HG03521 (cell line): Measurements from ENCODE around the gene B4GALT6.

Experiments used
- ATAC-seq: cut with Tn5 transposase; IDR thresholded peaks from one replicate; pipeline ENCODE4 v1.9.1; 2021; ENCODE audit warnings: mild to moderate bottlenecking, moderate library complexity; ENCODE audit not compliant: unreplicated experiment

The B4GALT6 gene

GRCh38 chr18:31598021-31598805 is 86.2 kb downstream of the B4GALT6 start:
- no peak for ATAC-seq

DNA sequence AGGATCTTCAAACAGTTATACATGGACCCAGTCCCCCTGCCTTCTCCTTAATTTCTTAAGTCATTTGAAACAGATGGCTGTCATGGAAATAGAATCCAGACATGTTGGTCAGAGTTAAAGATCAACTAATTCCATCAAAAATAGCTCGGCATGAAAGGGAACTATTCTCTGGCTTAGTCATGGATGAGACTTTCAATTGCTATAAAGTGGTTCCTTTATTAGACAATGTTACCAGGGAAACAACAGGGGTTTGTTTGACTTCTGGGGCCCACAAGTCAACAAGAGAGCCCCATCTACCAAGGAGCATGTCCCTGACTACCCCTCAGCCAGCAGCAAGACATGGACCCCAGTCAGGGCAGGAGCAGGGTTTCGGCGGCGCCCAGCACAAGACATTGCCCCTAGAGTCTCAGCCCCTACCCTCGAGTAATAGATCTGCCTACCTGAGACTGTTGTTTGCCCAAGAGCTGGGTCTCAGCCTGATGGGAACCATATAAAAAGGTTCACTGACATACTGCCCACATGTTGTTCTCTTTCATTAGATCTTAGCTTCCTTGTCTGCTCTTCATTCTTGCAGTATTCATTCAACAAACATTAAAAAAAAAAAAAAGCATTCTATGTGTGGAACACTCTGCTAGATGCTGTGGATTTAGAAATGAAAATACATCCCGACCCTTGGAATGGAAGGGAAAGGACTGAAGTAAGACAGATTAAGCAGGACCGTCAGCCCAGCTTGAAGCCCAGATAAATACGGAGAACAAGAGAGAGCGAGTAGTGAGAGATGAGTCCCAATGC is 88.1 kb downstream of the B4GALT6 start:
- ATAC-seq: no peak

DNA sequence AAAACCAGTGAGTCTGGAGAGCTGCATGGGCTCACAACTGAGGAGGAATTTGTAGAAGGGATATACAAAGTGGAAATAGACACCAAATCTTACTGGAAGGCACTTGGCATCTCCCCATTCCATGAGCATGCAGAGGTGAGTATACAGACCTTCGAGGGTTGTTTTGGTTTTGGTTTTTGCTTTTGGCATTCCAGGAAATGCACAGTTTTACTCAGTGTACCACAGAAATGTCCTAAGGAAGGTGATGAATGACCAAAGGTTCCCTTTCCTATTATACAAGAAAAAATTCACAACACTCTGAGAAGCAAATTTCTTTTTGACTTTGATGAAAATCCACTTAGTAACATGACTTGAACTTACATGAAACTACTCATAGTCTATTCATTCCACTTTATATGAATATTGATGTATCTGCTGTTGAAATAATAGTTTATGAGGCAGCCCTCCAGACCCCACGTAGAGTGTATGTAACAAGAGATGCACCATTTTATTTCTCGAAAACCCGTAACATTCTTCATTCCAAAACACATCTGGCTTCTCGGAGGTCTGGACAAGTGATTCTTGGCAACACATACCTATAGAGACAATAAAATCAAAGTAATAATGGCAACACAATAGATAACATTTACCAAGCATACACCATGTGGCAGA is 89.1 kb downstream of the B4GALT6 start:
- no peak for ATAC-seq

- ATAC-seq: no peak
Measured at GRCh38 chr18:31592506-31593157, 91.7 kb downstream of the B4GALT6 start.

DNA sequence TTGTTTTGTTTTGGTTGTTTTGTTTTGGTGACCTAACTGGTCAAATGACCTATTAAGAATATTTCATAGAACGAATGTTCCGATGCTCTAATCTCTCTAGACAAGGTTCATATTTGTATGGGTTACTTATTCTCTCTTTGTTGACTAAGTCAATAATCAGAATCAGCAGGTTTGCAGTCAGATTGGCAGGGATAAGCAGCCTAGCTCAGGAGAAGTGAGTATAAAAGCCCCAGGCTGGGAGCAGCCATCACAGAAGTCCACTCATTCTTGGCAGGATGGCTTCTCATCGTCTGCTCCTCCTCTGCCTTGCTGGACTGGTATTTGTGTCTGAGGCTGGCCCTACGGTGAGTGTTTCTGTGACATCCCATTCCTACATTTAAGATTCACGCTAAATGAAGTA is 92.8 kb downstream of the B4GALT6 start, which contains the start of gene TTR:
TSS of gene TTR (plus strand) at position 250 of the 400 bp plus-strand sequence. CDS start at position 276, 26 bp downstream.
- no peak for ATAC-seq

DNA sequence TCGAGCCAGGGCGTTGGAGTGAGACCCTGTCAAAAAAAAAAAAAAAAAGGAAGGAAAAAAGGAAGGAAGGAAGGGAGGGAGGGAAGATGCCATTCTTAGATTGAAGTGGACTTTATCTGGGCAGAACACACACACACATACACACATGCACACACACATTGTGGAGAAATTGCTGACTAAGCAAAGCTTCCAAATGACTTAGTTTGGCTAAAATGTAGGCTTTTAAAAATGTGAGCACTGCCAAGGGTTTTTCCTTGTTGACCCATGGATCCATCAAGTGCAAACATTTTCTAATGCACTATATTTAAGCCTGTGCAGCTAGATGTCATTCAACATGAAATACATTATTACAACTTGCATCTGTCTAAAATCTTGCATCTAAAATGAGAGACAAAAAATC is 93.3 kb downstream of the B4GALT6 start:
- ATAC-seq: no peak

DNA sequence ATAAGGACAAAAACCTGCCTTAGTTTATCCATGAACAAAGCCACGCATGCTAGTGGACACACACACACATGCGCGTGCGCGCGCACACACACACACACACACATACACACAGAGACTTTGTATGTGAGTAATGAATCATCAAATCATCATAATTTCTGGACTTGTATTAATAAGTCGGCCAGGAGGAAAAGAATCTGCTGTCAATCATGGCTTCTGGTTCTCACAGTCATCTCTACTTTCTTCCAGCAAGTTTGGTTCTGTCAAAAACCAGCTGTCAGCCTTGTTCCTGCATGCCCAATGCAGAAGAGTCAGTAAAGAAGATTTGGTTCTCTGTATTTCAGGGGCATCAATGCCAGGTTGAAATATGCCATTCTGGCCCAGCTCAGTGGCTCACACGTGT is 93.8 kb downstream of the B4GALT6 start:
- no peak for ATAC-seq

GRCh38 chr18:31587529-31587928 is 96.9 kb downstream of the B4GALT6 start:
- ATAC-seq: no peak

GRCh38 chr18:31586616-31587015 is 97.8 kb downstream of the B4GALT6 start:
- ATAC-seq: no peak

DNA sequence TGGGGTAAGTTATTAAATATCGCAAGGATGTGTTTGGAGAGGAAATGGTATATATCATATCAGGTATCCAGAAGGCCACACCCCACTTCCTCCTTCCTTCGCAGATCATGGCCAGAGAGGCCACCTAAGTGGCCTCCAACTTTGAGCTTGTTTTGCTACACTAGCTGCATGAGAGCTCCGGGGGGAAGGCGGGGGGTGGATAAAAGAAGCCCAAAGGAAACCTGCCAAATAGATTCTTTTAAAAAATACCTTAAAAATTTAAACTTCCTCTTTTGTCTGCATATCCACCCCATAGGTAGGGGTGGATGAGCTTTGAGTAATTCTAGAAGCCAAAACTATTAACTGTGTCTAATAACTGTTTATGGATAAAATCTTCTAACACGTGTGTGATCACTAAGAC is 98.4 kb downstream of the B4GALT6 start:
- ATAC-seq: no peak

DNA sequence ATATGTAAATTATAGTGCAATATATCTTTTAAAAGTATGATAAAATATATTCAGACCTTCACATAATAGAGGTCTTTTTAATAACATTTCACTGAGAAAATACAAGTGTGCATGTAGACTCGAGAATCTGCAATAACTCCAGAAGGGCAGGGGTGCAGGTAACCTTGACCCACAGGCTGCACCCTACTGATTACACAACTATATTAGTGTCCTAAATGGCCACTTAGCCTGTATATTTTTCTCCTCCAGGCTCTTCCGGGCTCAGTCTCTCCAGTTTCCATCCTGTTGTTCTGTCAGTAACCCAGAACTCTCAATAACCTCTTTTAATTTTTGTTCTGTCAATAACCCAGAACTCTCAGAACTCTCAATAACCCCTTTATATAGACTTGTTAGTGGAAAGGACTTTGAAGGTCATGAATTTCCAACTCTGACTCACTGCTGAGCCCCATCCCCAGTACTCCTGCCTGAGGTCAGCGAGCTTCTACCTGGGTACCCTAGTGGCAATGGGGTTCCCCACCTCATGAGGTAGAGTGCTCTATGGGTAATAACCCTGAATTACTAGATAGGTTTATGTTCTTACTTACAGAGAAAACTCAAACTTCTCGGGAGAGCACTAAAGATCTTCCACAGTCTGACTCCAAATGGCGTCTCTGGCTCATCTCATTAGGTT is 101.1 kb downstream of the B4GALT6 start:
- no peak for ATAC-seq

DNA sequence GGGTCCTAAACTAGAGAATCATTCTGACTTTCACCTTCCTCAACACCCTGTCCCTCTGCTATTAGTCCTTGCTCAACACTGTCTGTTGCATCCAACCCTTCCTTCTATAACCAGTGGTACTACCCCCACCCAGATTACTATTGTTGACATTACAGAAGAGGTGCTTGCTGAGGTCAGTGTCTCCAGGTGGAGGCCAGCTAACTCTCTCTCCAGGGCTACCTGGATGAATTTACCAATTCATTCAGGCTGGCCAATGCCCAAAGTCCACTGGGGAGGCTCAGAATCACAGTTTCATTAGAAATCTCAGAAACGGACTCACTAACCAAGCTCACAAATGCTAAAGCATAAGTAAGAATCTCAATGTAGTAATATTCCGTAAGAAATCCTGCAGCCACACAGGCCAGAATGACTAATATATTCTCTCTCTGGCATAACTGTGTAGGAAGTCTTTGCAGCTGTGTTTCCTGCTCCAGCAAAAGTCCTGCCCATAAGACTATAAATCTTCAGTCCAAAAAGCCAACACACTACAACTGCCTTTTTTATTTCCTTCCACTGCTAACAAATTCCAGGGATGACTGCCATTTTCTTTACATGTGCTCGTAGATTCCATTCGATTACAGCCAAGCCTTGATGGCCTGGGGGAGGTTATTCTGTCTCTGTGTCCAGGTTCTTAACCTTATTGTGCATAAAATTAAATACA is 102.7 kb downstream of the B4GALT6 start:
- ATAC-seq: no peak

- no peak for ATAC-seq
Measured at GRCh38 chr18:31579375-31579774, 105.0 kb downstream of the B4GALT6 start.

GRCh38 chr18:31578126-31578525 is 106.3 kb downstream of the B4GALT6 start:
- no peak for ATAC-seq

DNA sequence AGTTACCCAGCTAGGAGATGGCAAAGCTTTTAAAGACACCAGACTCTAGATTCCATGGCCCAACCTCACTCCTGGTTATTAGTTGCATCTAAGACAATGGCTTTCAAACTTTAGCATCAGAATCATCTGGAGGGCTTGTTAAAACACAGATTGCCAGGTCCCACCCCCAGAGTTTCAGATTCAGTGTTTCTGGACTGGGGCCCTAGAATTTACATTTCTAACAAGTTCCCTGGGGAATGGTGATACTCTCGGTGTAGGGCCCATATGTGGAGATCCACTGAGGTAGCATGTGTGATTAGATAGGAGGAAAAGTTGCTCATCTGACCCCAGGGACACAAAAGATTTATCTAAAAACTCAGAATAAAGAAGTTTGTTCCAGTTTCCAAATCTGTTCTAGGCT is 107.2 kb downstream of the B4GALT6 start:
- ATAC-seq: no peak

GRCh38 chr18:31576670-31577069 is 107.7 kb downstream of the B4GALT6 start:
- no peak for ATAC-seq

- no peak for ATAC-seq
Measured at GRCh38 chr18:31575515-31576257, 108.7 kb downstream of the B4GALT6 start.

DNA sequence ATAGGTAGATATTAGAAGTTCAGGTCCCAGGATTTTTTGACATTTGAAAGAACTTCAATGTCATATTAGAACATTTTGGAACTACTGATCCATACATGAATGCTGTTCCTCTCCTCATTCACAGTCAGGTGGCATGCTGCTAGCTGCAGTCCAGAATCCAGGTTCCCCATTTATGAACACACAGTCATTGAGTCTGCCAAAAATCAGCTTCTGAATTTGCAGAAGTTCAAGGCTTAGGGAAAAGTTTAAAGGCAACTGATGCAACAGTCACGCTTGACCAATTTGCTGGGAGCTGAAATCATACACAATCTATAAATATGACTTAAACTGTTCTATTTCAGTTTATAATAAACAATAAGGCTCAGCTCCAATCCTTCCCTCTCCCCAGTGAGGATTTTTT is 110.0 kb downstream of the B4GALT6 start:
- no peak for ATAC-seq
